ENCODE data around the gene PDPN.

PDPN gene

GRCh38 chr1:13661539-13661938 lies 77.9 kb downstream of the PDPN start:
- H3K9me3 ChIP-seq (ENCODE audit: control insufficient read depth, low read depth, low read length) = no peaks in the 10 kb centered on the region
- H3K4me1 ChIP-seq (ENCODE audit: control insufficient read depth, low read depth, low read length) = no peaks in the 10 kb centered on the region
- no peaks in the 10 kb centered on the region for H3K27me3 ChIP-seq (ENCODE audit: control insufficient read depth, insufficient read depth, low read length)
- no peak overlapping the region for H3K27ac ChIP-seq (ENCODE audit: low read length)
- H3K9ac ChIP-seq (ENCODE audit: low read length) = no peak overlapping the region
- no peak overlapping the region for H3K4me3 ChIP-seq (ENCODE audit: low read length)
- no peaks in the 10 kb centered on the region for H3K36me3 ChIP-seq (ENCODE audit: control insufficient read depth, low read depth, low read length)

GRCh38 chr1:13662493-13662892 lies 78.9 kb downstream of the PDPN start:
- H3K27me3 ChIP-seq (ENCODE audit: control insufficient read depth, insufficient read depth, low read length) = no peaks in the 10 kb centered on the region
- H3K36me3 ChIP-seq (ENCODE audit: control insufficient read depth, low read depth, low read length) = no peaks in the 10 kb centered on the region
- no peaks in the 10 kb centered on the region for H3K9me3 ChIP-seq (ENCODE audit: control insufficient read depth, low read depth, low read length)
- no peak overlapping the region for H3K4me3 ChIP-seq (ENCODE audit: low read length)
- H3K4me1 ChIP-seq (ENCODE audit: control insufficient read depth, low read depth, low read length) = no peaks in the 10 kb centered on the region
- H3K27ac ChIP-seq (ENCODE audit: low read length) = no peak overlapping the region
- H3K9ac ChIP-seq (ENCODE audit: low read length) = no peak overlapping the region

- H3K27me3 ChIP-seq (ENCODE audit: control insufficient read depth, insufficient read depth, low read length) = no peaks in the 10 kb centered on the region
- H3K4me1 ChIP-seq (ENCODE audit: control insufficient read depth, low read depth, low read length) = no peaks in the 10 kb centered on the region
- H3K4me3 ChIP-seq (ENCODE audit: low read length) = no peak overlapping the region
- H3K27ac ChIP-seq (ENCODE audit: low read length) = no peak overlapping the region
- H3K9me3 ChIP-seq (ENCODE audit: control insufficient read depth, low read depth, low read length) = no peaks in the 10 kb centered on the region
- H3K9ac ChIP-seq (ENCODE audit: low read length) = no peak overlapping the region
- H3K36me3 ChIP-seq (ENCODE audit: control insufficient read depth, low read depth, low read length) = no peaks in the 10 kb centered on the region
Measured at GRCh38 chr1:13663969-13664368, 80.3 kb downstream of the PDPN start.

- Histone ChIP-seq H3K36me3 (ENCODE audit: control insufficient read depth, low read depth, low read length) (no peaks in the 10 kb centered on the region), H3K4me3 (ENCODE audit: low read length) (no peak overlapping the region), H3K27ac (ENCODE audit: low read length) (no peak overlapping the region), H3K9ac (ENCODE audit: low read length) (no peak overlapping the region), H3K27me3 (ENCODE audit: control insufficient read depth, insufficient read depth, low read length) (no peaks in the 10 kb centered on the region), H3K4me1 (ENCODE audit: control insufficient read depth, low read depth, low read length) (no peaks in the 10 kb centered on the region), H3K9me3 (ENCODE audit: control insufficient read depth, low read depth, low read length) (no peaks in the 10 kb centered on the region)
Measured at GRCh38 chr1:13664451-13664850, 80.8 kb downstream of the PDPN start.

- H3K36me3 ChIP-seq (ENCODE audit: control insufficient read depth, low read depth, low read length) = no peaks in the 10 kb centered on the region
- no peaks in the 10 kb centered on the region for H3K4me1 ChIP-seq (ENCODE audit: control insufficient read depth, low read depth, low read length)
- no peak overlapping the region for H3K4me3 ChIP-seq (ENCODE audit: low read length)
- H3K9ac ChIP-seq (ENCODE audit: low read length) = no peak overlapping the region
- H3K27me3 ChIP-seq (ENCODE audit: control insufficient read depth, insufficient read depth, low read length) = no peaks in the 10 kb centered on the region
- no peak overlapping the region for H3K27ac ChIP-seq (ENCODE audit: low read length)
- H3K9me3 ChIP-seq (ENCODE audit: control insufficient read depth, low read depth, low read length) = no peaks in the 10 kb centered on the region
Measured at GRCh38 chr1:13666317-13666716, 82.7 kb downstream of the PDPN start.
